ENCODE results near the gene CNP.
A peak's percentile ranks its signal among the peaks of the same experiment; 100 is the strongest.

CNP gene

DNA sequence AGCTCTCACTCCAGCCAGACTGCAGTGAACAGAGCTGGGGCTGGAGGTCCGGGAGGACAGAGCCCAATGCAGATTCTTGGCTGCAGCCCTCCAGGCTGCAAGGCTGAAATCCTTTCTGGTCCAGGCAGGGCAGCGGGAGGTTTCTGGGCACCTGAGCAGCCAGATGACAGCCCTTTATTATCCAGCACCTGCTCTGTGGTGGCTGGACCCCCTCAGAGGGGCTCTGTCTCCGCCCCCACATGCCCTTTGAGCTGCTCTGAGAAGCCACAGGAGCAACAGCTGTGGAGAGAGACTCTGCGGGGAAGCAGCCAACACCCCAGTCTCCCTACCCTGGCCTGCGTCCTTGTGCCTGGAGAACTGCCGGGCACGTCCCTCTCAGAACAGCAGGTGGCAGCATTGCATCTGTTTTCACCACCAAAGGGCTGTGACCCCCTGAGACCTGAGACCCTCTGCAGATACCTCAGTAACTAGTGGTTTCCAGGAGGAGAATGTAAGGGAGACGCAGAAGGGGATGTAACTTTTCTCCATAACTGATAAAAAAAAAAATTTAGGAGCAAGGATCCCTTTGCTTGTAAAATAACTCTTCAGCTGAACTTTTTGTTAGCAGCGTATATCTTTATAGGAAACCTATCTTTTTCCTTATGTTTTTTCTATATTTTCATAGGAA lies 3.7 kb upstream of the CNP start:
- Histone ChIP-seq H3K4me3 (ENCODE audit: low read depth in 1 of 2, low read length in 2 of 2) (no peak overlapping the region), H3K9me3 (ENCODE audit: insufficient read depth, low read length, severe bottlenecking) (no peaks in the 10 kb centered on the region), H3K4me1 (ENCODE audit: insufficient read depth, low read length) (peaks cover 23% of the 10 kb centered on the region), H3K79me2 (ENCODE audit: insufficient read depth, low read length) (peaks cover 19% of the 10 kb centered on the region), H2AFZ (ENCODE audit: low read depth, low read length) (peak overlapping the region; percentile 73), H3K9ac (ENCODE audit: low read depth, low read length) (no peak overlapping the region), H3K4me2 (ENCODE audit: insufficient read depth, low read length) (no peak overlapping the region), H3K27me3 (ENCODE audit: insufficient read depth, low read length, poor library complexity) (no peaks in the 10 kb centered on the region), H3K27ac (ENCODE audit: low read length) (no peak overlapping the region), H3K36me3 (ENCODE audit: insufficient read depth, low read length) (peaks cover under 1% of the 10 kb centered on the region; the same call in 1 of the 2 replicates), H4K20me1 (ENCODE audit: insufficient read depth, low read length) (peaks cover 7% of the 10 kb centered on the region)
- ATAC-seq (ENCODE audit: insufficient read depth, low read depth) (peak; percentile 66), DNase-seq (peak; percentile 84)
- TF ChIP-seq EZH2 (IDR thresholded peaks at IDR 0.05; ENCODE audit: borderline replicate concordance, low read depth, low read length, severe bottlenecking), result no peak
- TF ChIP-seq, protein P1, sequence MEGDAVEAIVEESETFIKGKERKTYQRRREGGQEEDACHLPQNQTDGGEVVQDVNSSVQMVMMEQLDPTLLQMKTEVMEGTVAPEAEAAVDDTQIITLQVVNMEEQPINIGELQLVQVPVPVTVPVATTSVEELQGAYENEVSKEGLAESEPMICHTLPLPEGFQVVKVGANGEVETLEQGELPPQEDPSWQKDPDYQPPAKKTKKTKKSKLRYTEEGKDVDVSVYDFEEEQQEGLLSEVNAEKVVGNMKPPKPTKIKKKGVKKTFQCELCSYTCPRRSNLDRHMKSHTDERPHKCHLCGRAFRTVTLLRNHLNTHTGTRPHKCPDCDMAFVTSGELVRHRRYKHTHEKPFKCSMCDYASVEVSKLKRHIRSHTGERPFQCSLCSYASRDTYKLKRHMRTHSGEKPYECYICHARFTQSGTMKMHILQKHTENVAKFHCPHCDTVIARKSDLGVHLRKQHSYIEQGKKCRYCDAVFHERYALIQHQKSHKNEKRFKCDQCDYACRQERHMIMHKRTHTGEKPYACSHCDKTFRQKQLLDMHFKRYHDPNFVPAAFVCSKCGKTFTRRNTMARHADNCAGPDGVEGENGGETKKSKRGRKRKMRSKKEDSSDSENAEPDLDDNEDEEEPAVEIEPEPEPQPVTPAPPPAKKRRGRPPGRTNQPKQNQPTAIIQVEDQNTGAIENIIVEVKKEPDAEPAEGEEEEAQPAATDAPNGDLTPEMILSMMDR (IDR thresholded peaks at IDR 0.05; ENCODE audit: borderline replicate concordance, extremely low read depth, low read length, poor library complexity, severe bottlenecking), result peak; percentile 97

DNA sequence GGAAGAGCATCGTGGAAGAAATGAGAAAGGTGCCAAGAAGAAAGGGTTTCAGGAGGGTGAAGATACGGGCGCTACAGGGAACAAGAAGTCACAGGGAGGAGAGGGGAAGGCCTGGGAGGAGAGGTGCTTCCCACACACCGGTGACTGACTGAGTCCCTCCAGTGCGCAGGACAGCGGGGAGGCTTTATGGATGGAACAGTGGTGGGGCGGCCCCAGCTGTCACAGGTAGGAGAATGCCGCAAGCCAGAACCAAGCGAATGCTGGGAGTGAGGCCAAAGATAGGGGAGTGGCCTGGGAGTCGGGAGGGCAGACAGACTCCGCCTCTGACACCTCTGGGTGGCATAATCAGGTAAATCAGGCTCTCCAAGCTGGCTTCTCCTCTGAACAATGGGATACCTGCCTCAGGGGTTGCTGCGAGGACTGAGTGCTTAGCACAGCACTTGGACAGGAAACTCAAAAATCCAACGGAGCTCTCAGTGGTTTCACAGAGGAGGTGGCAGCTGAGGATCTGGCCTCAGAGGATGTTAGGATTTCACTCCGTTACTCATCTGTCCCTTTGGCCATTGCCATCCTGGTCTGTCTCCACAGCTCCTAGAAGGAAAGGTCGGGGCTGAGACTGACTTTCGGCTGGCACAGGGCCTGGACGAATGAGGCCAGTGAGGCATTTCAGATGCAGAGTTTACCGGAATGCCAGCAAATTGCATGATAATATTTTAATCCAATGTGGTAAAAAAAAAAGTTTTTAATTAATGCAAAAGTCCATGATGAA lies 717 bp upstream of the CNP start:
- peak overlapping the region; percentile 92 for H3K9ac ChIP-seq (ENCODE audit: low read depth, low read length)
- peak overlapping the region; percentile 95 for H3K4me2 ChIP-seq (ENCODE audit: insufficient read depth, low read length)
- ATAC-seq (ENCODE audit: insufficient read depth, low read depth) (no peak), DNase-seq (peak; percentile 30)
- no peaks in the 10 kb centered on the region for H3K27me3 ChIP-seq (ENCODE audit: insufficient read depth, low read length, poor library complexity)
- peak overlapping the region; percentile 83 for H2AFZ ChIP-seq (ENCODE audit: low read depth, low read length)
- no peaks in the 10 kb centered on the region for H3K9me3 ChIP-seq (ENCODE audit: insufficient read depth, low read length, severe bottlenecking)
- H3K79me2 ChIP-seq (ENCODE audit: insufficient read depth, low read length), result peaks cover 43% of the 10 kb centered on the region
- peak overlapping the region; percentile 78 for H3K27ac ChIP-seq (ENCODE audit: low read length)
- H3K4me1 ChIP-seq (ENCODE audit: insufficient read depth, low read length), result peaks cover 48% of the 10 kb centered on the region
- TF ChIP-seq EZH2 (IDR thresholded peaks at IDR 0.05; ENCODE audit: borderline replicate concordance, low read depth, low read length, severe bottlenecking), result no peak
- TF ChIP-seq, protein P1 (IDR thresholded peaks at IDR 0.05; ENCODE audit: borderline replicate concordance, extremely low read depth, low read length, poor library complexity, severe bottlenecking), result no peak
- peaks cover 26% of the 10 kb centered on the region for H3K36me3 ChIP-seq (ENCODE audit: insufficient read depth, low read length)
- peaks cover 22% of the 10 kb centered on the region for H4K20me1 ChIP-seq (ENCODE audit: insufficient read depth, low read length)
- peak overlapping the region; percentile 76 to 77; a peak in 3 of 4 replicates for H3K4me3 ChIP-seq (ENCODE audit: low read depth in 1 of 2, low read length in 2 of 2)

DNA sequence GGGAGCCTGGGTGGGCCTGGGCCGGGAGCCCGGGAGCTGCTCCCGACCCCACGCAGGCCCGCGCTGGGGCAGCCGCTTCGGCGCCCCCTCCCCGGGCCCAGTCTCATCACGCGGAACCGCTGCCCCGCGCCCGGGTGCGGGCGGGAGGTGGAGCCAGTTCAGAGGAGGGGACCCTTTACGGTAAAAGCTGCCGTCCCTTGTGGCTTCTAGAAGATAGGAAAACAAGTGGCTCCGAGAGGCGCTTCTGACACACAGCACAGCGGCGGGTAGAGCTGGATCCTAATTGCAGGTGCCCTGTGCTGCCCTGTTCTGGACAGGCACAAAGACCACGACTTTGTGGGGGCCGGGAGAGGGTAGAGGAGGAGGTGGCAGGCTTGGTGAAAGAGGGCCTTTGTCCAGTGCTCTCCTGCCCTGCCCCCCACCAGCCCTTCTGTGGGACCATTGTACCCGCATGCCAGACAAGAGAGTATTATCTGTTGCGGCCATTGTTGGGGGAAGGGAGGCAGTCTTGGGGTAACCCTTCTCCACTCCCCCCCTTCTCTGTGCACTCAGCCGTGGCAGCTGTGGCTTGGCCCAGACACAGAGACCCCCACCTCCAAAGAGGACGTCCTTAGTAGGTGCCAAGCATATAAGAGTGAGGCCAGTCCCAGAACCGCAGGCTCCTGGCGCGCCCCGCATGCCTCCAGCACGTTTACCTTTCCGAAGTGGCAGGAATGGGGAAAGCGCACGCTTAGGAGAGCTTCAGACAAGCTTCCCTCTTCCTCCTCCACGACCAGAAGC lies 736 bp downstream of the CNP start:
- H3K36me3 ChIP-seq (ENCODE audit: insufficient read depth, low read length), result peaks cover 38% of the 10 kb centered on the region
- H3K27me3 ChIP-seq (ENCODE audit: insufficient read depth, low read length, poor library complexity), result no peaks in the 10 kb centered on the region
- H3K79me2 ChIP-seq (ENCODE audit: insufficient read depth, low read length), result peaks cover 56% of the 10 kb centered on the region
- H3K9ac ChIP-seq (ENCODE audit: low read depth, low read length), result peak overlapping the region; percentile 92
- H2AFZ ChIP-seq (ENCODE audit: low read depth, low read length), result peak overlapping the region; percentile 83
- H3K4me1 ChIP-seq (ENCODE audit: insufficient read depth, low read length), result peaks cover 59% of the 10 kb centered on the region
- H3K4me2 ChIP-seq (ENCODE audit: insufficient read depth, low read length), result peak overlapping the region; percentile 95
- DNase-seq (peak; percentile 55), ATAC-seq (ENCODE audit: insufficient read depth, low read depth) (peak; percentile 29)
- peak overlapping the region; percentile 76 to 77; a peak in 3 of 4 replicates for H3K4me3 ChIP-seq (ENCODE audit: low read depth in 1 of 2, low read length in 2 of 2)
- TF ChIP-seq, protein P1 (IDR thresholded peaks at IDR 0.05; ENCODE audit: borderline replicate concordance, extremely low read depth, low read length, poor library complexity, severe bottlenecking), result no peak
- TF ChIP-seq EZH2 (IDR thresholded peaks at IDR 0.05; ENCODE audit: borderline replicate concordance, low read depth, low read length, severe bottlenecking), result no peak
- H4K20me1 ChIP-seq (ENCODE audit: insufficient read depth, low read length), result peaks cover 33% of the 10 kb centered on the region
- no peaks in the 10 kb centered on the region for H3K9me3 ChIP-seq (ENCODE audit: insufficient read depth, low read length, severe bottlenecking)
- H3K27ac ChIP-seq (ENCODE audit: low read length), result peak overlapping the region; percentile 82

Data from DND-41 (cell line).